ENCODE measurements around the gene ARHGAP6. TPM values are rescaled to one million over a fixed set of nuclear protein-coding genes. Genes with fewer than 3 reads are reported as not detected.
"Not testable (repeated sequence)": the region's sequence is repeated elsewhere in the genome, so short reads cannot be mapped to it uniquely, and the experiment has no call there.

ARHGAP6 gene
- total RNA-seq, 1 experiment from 2014 or later, result 0.44 TPM

GRCh38 chrX:11361666-11362065 is 304.1 kb downstream of the ARHGAP6 start:
- not testable (repeated sequence) for DNase-seq (ENCODE audit: low read depth)

DNA sequence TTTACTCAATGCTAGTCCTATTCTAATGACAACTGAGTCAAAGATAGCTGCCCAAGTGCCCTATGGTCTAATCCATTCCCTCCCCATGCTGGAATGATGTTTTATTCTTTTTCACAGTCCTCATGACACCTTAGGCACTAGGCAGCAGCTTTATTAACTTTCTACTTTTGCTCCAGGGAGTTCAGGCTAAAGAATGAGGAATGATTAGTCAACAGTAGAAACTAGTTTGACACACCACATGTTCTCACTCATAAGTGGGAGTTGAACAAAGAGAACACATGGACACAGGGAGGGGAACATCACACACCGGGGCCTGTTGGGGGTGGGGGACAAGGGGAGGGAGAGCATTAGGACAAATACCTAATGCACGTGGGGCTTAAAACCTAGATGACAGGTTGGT is 309.8 kb downstream of the ARHGAP6 start:
- not testable (repeated sequence) for DNase-seq (ENCODE audit: low read depth)

GRCh38 chrX:11355259-11355909 is 310.3 kb downstream of the ARHGAP6 start:
- no peak for DNase-seq (ENCODE audit: low read depth)

- peak; percentile 36 for DNase-seq (ENCODE audit: low read depth)
Observed at GRCh38 chrX:11352296-11352741, 313.4 kb downstream of the ARHGAP6 start.

DNA sequence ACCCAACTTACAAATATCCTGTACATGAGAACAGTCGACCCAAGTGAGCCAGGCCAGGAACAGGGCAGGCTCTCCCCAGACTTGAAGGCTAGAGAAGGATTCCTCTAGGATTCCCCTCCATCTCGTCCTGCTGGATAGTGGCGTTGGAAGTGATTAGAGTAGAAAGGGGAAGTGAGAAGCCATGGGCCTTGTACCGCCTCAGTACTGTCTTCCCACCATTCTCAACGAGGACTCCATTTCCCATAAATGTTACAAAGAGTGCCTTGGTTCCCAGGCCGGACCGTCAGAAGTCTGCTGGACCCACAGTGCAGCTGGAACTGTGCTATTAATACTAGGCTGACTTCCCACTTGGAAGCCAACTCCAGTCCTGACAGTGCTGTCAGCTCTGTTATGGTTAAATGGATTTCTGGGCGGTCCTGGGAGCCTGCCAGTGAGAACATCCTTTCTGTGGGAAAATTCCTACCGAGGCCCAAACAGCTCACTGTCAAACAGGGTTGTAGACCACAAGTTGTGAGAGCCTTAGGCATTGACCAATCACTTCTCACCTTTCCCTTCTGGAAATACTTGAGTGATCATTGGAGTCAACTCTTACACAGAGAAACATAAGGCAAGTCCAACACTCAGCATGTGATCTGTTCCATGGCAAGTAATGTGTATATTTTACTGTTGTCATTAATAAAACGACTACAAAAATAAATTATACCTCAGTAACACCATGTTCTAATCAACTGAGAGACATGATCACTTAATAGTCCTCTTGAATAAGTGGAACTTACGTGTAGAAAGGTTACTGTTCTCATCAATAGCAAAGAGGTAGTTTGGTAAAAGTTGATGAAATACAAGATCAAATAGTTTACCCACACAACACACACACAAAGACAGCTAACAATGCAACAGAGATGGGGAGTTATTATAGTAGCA is 314.1 kb downstream of the ARHGAP6 start:
- peak; percentile 75 for DNase-seq (ENCODE audit: low read depth)

DNA sequence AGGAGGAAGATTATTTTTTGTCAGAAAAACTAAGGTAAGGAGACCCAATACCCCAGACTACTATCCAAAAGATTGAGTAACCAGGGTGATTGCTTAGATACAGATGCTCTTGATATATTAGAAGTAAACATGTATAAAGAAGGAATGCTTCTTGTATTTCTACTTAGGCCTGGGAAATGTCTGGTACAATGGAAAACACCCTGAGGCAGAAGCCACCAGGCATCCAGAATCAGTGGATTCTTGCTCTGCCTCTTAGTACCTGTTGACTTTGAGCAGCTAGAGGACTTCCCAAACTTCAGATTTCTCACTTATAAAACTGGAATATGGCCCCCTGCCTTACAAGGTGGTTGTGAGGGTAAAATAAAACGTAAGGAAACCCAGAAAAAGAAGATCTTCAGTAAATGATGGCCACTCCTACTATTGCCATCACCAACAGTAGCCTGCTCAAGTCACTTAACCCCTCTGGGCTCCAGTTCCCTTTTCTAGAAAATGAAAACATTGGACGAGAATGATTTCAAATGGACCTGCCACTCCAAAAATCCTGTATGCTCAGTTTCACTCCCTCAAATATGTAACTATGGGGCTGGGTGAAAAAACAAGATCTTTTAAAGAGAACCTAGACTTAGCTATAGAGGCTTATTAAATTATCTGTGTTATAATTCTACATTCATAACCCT is 315.9 kb downstream of the ARHGAP6 start:
- no peak for DNase-seq (ENCODE audit: low read depth)

GRCh38 chrX:11349020-11349419 is 316.7 kb downstream of the ARHGAP6 start:
- DNase-seq (ENCODE audit: low read depth), result no peak

GRCh38 chrX:11347300-11347699 is 318.4 kb downstream of the ARHGAP6 start:
- no peak for DNase-seq (ENCODE audit: low read depth)

DNA sequence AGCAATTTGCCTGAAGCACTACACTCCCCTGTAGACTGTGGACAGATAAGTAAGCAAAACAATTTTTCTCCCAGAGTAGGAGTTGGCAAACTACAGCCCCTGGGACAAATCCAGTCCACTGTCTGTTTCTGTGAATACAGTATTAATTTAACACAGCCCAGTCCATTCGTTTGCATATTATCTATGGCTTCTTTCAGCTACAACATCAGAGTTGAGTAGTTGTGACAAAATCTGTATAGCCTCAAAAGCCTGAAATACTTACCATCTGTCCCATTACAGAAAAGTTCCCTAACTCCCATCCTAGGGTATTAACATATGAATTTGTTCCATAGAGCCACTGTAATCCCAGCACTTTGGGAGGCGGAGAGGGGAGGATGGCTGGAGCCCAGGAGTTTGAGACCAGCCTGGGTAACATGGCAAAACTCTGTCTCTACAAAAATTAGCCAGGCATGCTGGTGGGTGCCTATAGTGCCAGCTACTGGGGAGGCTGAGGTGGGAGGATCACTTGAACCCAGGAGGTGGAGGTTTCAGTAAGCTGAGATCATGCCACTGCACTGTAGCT is 319.5 kb downstream of the ARHGAP6 start:
- no peak for DNase-seq (ENCODE audit: low read depth)

GRCh38 chrX:11342673-11343072 is 323.0 kb downstream of the ARHGAP6 start:
- DNase-seq (ENCODE audit: low read depth), result no peak

- peak; percentile 89 for DNase-seq (ENCODE audit: low read depth)
Observed at GRCh38 chrX:11341274-11342201, 324.2 kb downstream of the ARHGAP6 start.

DNA sequence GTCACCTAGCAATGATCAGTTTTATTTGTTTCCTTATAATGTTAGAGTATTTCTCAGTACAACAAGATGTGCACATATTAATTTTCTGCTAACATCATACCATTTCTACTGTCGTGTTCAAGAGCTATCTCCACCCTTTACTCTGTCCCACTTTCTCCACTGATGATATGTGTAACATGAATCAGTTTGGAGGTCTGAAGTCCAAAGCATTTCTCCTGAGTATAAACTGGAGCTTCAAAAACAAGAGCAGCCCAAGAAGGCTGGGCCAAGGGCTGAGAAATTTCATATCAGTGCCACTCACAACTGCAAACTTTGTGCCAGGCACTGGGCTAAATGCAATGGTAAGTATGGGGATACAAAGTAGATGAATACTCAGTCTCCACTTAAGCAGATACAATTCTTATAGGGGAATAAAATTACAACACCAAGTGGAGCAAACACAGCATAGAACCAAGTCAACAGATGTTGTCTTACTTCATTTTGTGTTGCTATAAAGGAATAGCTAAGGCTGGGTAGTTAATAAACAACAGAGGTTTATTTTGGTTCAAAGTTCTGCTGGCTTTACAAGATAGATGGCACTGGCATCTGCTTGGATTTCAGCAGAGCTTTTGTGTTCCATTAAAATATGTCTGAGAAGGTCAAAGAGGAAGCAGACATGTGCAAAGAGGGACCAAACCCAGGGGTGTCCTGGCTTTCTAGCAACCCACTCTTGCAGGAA is 328.3 kb downstream of the ARHGAP6 start:
- DNase-seq (ENCODE audit: low read depth), result no peak

- DNase-seq (ENCODE audit: low read depth), result no peak
Observed at GRCh38 chrX:11336201-11336600, 329.5 kb downstream of the ARHGAP6 start.

DNA sequence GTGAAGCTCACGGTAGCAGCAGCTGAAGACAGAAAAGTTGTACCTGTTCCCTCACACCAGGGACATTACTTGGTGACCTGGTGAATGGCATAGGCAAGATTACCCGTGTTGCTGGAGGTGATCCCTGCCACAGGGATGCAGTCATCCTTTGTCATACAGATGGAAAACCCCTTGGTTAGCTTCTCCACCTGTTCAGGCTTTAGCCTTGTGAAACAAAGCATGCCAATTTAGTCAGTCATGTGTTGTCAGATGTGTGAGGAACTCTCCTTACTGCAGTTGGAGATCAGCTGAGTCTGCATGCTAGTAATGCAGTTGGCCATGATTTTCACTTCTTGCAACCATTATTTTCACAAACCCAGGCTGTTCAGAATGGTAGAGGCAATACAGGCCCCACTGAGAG is 331.6 kb downstream of the ARHGAP6 start:
- peak; percentile 19 for DNase-seq (ENCODE audit: low read depth)

- no peak for DNase-seq (ENCODE audit: low read depth)
Observed at GRCh38 chrX:11331788-11332187, 333.9 kb downstream of the ARHGAP6 start.

DNA sequence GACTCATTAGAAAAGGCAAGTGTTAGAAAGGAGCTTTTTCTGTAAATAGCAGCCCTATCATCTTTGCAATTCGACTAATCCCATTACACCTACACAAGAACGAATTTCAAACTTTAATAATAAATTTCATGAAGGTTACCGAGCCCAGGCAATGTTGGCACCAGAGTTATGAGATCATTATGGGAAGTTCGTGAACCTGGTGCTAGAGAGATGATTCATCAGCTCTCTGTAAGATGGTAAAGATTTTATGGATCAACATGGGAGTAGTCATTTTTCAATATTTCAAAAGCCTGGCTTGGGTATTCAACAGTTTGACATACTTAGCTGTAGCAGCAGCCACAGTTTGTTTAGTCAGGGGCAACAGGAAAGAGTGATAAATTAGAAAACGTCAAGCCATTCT is 336.7 kb downstream of the ARHGAP6 start:
- peak; percentile 14 for DNase-seq (ENCODE audit: low read depth)

DNA sequence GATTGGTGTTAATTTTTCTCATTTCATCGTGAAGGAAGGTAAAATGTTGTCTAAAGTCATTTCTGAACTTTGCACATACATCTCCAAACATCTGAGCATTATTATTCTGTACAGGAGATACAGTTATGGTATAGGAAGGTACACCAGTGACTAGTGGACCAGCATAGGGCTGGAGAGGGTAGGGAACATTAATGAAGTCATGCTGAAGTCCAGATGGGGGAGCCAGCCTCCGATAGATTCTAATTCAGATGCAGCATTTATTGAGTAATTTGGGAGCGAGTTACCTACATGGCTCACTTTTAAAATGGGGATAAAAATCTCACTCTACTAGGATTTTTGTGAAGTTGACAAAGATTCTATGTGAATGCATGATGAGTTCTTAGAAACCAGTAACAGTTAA is 337.6 kb downstream of the ARHGAP6 start:
- no peak for DNase-seq (ENCODE audit: low read depth)

DNA sequence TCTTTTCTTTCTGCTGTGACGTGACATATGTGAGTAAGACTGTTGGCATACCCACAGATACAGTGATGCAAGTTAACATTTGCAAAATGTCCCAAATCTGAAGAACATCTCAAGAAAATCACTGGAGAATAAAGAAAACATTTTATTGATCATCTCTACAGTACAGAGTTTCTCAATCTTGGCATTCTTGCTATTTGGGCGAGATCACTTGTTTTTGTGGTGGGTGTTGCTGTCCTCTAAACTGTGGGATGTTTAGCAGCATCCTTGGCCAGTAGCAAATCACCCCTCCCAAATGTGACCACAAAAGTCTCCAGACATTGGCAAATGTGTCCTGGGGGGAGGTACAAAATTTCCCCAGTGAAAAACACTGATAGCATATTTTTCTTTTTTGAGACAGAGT is 343.7 kb downstream of the ARHGAP6 start:
- DNase-seq (ENCODE audit: low read depth), result no peak

DNA sequence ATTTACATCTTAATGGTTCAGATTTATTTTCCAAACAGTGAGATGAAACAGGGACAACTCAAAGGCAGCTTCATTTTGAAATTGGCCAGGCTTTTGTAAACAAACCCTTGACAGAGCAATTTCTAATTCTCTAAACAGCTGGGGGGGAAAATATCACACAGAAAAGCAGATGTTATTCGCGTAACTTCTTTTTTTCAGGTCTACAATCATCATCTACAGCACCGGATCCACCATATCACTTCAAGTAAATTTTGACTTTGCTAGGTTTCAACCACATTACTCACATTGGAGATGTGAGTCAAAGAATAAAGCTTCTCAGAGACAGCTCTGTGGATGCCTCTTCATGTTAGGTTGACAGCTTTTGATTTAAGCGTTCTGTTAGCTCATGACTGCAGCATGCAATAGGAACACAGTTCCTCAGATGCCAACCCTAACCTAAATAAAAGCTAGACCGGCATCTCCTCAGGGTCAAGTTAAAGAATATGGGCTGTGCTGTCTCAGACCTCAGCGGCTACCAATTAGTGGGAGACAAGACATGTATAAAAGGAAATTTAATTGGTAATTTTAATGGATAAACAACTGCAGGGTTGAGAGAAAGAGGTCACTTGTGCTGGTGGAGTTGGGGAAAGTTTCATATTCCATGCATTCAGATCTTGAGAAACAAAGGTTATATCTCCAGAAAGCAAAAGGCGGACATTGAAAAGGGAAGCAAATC is 345.8 kb downstream of the ARHGAP6 start:
- DNase-seq (ENCODE audit: low read depth), result no peak

- DNase-seq (ENCODE audit: low read depth), result no peak
Observed at GRCh38 chrX:11311706-11312105, 354.0 kb downstream of the ARHGAP6 start.

All from M059J (cell line).